Endothelial cell of umbilical vein (primary cell): Measurements from ENCODE around the gene GLB1L2. TPM values are rescaled to one million over a fixed set of nuclear protein-coding genes. Genes with fewer than 3 reads are reported as not detected.

Source experiments
- BruUV-seq: library from RNA; stranded (reverse); fragments of 400-500 nt; replicated peaks from 2 replicates; lab custom pipeline; 2021; lab: Mats Ljungman, UMichigan
- CTCF ChIA-PET: fragments of 300-600, 350-600 bp; sonication (Branson Sonifier 250); formaldehyde crosslinking; loops from one replicate; lab custom pipeline; 2021; ENCODE audit warnings: antibody characterized with exemption, inconsistent platforms; lab: Charles Lee
- POLR2A ChIA-PET: fragments of 300-600, 350-600 bp; sonication (Branson Sonifier 250); formaldehyde crosslinking; loops from one replicate; lab custom pipeline; 2021; ENCODE audit warnings: antibody characterized with exemption, inconsistent platforms; lab: Charles Lee
- DNase-seq: peaks from one replicate; pipeline ENCODE4 v3.0.0-alpha.2; 2011; ENCODE audit warnings: low read depth, low spot score
- FAIRE-seq: peaks from 2 replicates; lab custom pipeline; 2011; peaks lifted over from hg19 to GRCh38; lab: Jason Lieb, UNC
- H2AFZ ChIP-seq: 2 replicates; pipeline ENCODE4 v1.6.0; 2012; ENCODE audit warnings: low read depth, low read length, control low read depth, inconsistent platforms
- H3K27ac ChIP-seq: 2 replicates; pipeline ENCODE4 v1.5.1; 2011; ENCODE audit warnings: low read depth, mild to moderate bottlenecking, control low read depth, low read length, moderate library complexity; ENCODE audit not compliant: insufficient read depth
- H3K27me3 ChIP-seq, 2 experiments: 2 replicates each; pipeline versions ENCODE4 v1.6.0 to v1.6.1; 2011; ENCODE audit warnings: low read length in 2 of 2, mixed read lengths in 1 of 2; ENCODE audit not compliant: control insufficient read depth in 2 of 2, insufficient read depth in 2 of 2
- H3K36me3 ChIP-seq, 2 experiments: 2 replicates in 1 of 2; 3 replicates in 1 of 2; pipeline ENCODE4 v1.5.1; 2011; ENCODE audit warnings: low read length in 2 of 2, mild to moderate bottlenecking in 1 of 2, moderate library complexity in 1 of 2; ENCODE audit not compliant: control insufficient read depth in 2 of 2, insufficient read depth in 2 of 2; ENCODE audit errors: extremely low read depth in 1 of 2
- H3K4me1 ChIP-seq: 3 replicates; pipeline ENCODE4 v1.5.1; 2011; ENCODE audit warnings: mild to moderate bottlenecking, low read length; ENCODE audit not compliant: control insufficient read depth, insufficient read depth; ENCODE audit errors: extremely low read depth
- H3K4me2 ChIP-seq: 2 replicates; pipeline ENCODE4 v1.6.1; 2011; ENCODE audit warnings: low read length, control low read depth, mixed read lengths; ENCODE audit not compliant: insufficient read depth
- H3K4me3 ChIP-seq, 3 experiments: fragments of 200-600 bp in 1 of 3; sonication (generic), shearing (Covaris generic) in 1 of 3; replicated peaks in 1 of 3; 2 replicates each; pipeline ENCODE4 v1.5.1; 2011 to 2016; ENCODE audit warnings: control low read depth in 3 of 3, low read length in 3 of 3, mild to moderate bottlenecking in 2 of 3, inconsistent platforms in 1 of 3, low read depth in 1 of 3, moderate library complexity in 1 of 3; ENCODE audit not compliant: insufficient read depth in 1 of 3
- H3K79me2 ChIP-seq: 2 replicates; pipeline ENCODE4 v1.6.0; 2012; ENCODE audit warnings: low read length, inconsistent platforms; ENCODE audit not compliant: control insufficient read depth, insufficient read depth
- H3K9ac ChIP-seq: replicated peaks from 2 replicates; pipeline ENCODE3; 2011; ENCODE audit warnings: low read length, control low read depth; ENCODE audit not compliant: insufficient read depth; ENCODE audit errors: extremely low read depth
- H3K9me1 ChIP-seq: replicated peaks from 3 replicates; pipeline ENCODE4 v1.6.0; 2011; ENCODE audit warnings: mild to moderate bottlenecking, low read length; ENCODE audit not compliant: control insufficient read depth, insufficient read depth; ENCODE audit errors: extremely low read depth
- H3K9me3 ChIP-seq: replicated peaks from 2 replicates; pipeline ENCODE4 v1.5.1; 2012; ENCODE audit warnings: low read length, inconsistent platforms; ENCODE audit not compliant: control insufficient read depth, insufficient read depth
- H4K20me1 ChIP-seq: replicated peaks from 2 replicates; pipeline ENCODE3; 2011; ENCODE audit warnings: mild to moderate bottlenecking, low read length; ENCODE audit not compliant: control insufficient read depth, insufficient read depth; ENCODE audit errors: extremely low read depth
- CTCF ChIP-seq, 2 donors: IDR thresholded peaks; 1 replicate in 1 of 2; 2 replicates in 1 of 2; pipeline ENCODE4 v1.5.1; 2011; ENCODE audit warnings: low read length in 2 of 2, mild to moderate bottlenecking in 2 of 2, moderate library complexity in 2 of 2, control low read depth in 1 of 2, inconsistent platforms in 1 of 2, low read depth in 1 of 2; ENCODE audit not compliant: insufficient read depth in 1 of 2; ENCODE audit errors: extremely low read depth in 1 of 2
- EZH2 ChIP-seq: IDR thresholded peaks from 2 replicates; pipeline ENCODE4 v1.6.1; 2012; ENCODE audit warnings: borderline replicate concordance, low read depth, mild to moderate bottlenecking, moderate library complexity, low read length, inconsistent platforms; ENCODE audit not compliant: severe bottlenecking
- FOS ChIP-seq: IDR thresholded peaks from 2 replicates; pipeline ENCODE4 v1.6.1; 2011; ENCODE audit warnings: mild to moderate bottlenecking, low read length, moderate library complexity, borderline replicate concordance; ENCODE audit not compliant: insufficient read depth
- GATA2 ChIP-seq: IDR thresholded peaks from 2 replicates; pipeline ENCODE4 v1.7.0; 2011; ENCODE audit warnings: low read depth, mild to moderate bottlenecking, moderate library complexity, mixed read lengths, low read length; ENCODE audit not compliant: insufficient read length, insufficient read depth
- JUN ChIP-seq: IDR thresholded peaks from 2 replicates; pipeline ENCODE4 v1.6.1; 2011; ENCODE audit warnings: borderline replicate concordance, low read depth; ENCODE audit not compliant: insufficient read length, insufficient read depth
- MAX ChIP-seq: IDR thresholded peaks from 2 replicates; pipeline ENCODE4 v1.6.1; 2011; ENCODE audit not compliant: insufficient read depth, insufficient read length
- MYC ChIP-seq: IDR thresholded peaks from one replicate; pipeline ENCODE4 v1.6.1; 2011; ENCODE audit warnings: mild to moderate bottlenecking, low read depth, low read length
- POLR2A ChIP-seq: IDR thresholded peaks from 2 replicates; pipeline ENCODE4 v1.6.1; 2012; ENCODE audit warnings: low read depth, mild to moderate bottlenecking, control low read depth, low read length
- POLR2AphosphoS5 ChIP-seq: IDR thresholded peaks from 2 replicates; pipeline ENCODE4 v1.6.1; 2012; ENCODE audit warnings: low read depth, mild to moderate bottlenecking, control low read depth, low read length, moderate library complexity; ENCODE audit not compliant: insufficient read depth
- dilution Hi-C: fragments of 300-500 bp; cut with MboI; formaldehyde crosslinking; loops from one replicate; pipeline ENCODE4 v1.15.0; 2019; ENCODE audit warnings: low sequenced_read_pairs; ENCODE audit not compliant: extremely low pct_ligation_motif_present
- intact Hi-C: fragments of 100-400 bp; cut with micrococcal nuclease; formaldehyde crosslinking; loops from one replicate; pipeline ENCODE4 v1.10.0; 2022
- polyA plus RNA-seq, 4 experiments: library from polyadenylated mRNA; depleted of rRNA in 3 of 4; stranded (reverse) in 3 of 4; unstranded in 1 of 4; fragments of >200 nt; gene quantifications; 2 replicates each; pipeline versions ENCODE4 v1.2.1 to v1.2.3, GENCODE V29; 2011 to 2012; ENCODE audit warnings: missing spikeins in 1 of 4
- total RNA-seq: library from RNA; stranded (reverse); gene quantifications from 2 replicates; pipeline ENCODE4 v1.2.3, GENCODE V29; 2021

GLB1L2 gene
- total and polyA plus RNA-seq, 2 donors (not counting 3 experiments of a cell fraction or from before 2014, with no cell fraction given) = 0.55 to 0.59 TPM

GRCh38 chr11:134365011-134365925, 33.5 kb downstream of the GLB1L2 start:
- POLR2A ChIA-PET = no interaction called here
- no peak overlapping the region for H3K9ac ChIP-seq
- DNase-seq = no peak
- intact Hi-C loops (no loop called here), dilution Hi-C loops (no loop called here)
- TF ChIP-seq JUN (no peak), MYC (no peak), POLR2AphosphoS5 (no peak), MAX (no peak), FOS (no peak), EZH2 (no peak), CTCF (IDR thresholded peaks at IDR 0.05; ENCODE audit: extremely low read depth in 1 of 2, insufficient read depth in 1 of 2, low read depth in 1 of 2, low read length in 2 of 2) (no peak), GATA2 (no peak), POLR2A (no peak)
- no peaks in the 10 kb centered on the region for H3K27me3 ChIP-seq
- no TSS peak for BruUV-seq
- H3K79me2 ChIP-seq = no peaks in the 10 kb centered on the region
- no peak overlapping the region for H3K4me2 ChIP-seq
- H3K4me1 ChIP-seq = no peaks in the 10 kb centered on the region
- no peaks in the 10 kb centered on the region for H3K36me3 ChIP-seq
- H3K9me1 ChIP-seq = no peaks in the 10 kb centered on the region
- no peak for FAIRE-seq
- no peak overlapping the region for H3K4me3 ChIP-seq
- no peak overlapping the region for H3K27ac ChIP-seq
- no peaks in the 10 kb centered on the region for H4K20me1 ChIP-seq
- H2AFZ ChIP-seq = no peak overlapping the region
- H3K9me3 ChIP-seq = no peaks in the 10 kb centered on the region
- CTCF ChIA-PET = no interaction called here
